ENCODE results near the gene PCGF5.
"Not testable (repeated sequence)": the region's sequence is repeated elsewhere in the genome, so short reads cannot be mapped to it uniquely, and the experiment has no call there.

Gene PCGF5

DNA sequence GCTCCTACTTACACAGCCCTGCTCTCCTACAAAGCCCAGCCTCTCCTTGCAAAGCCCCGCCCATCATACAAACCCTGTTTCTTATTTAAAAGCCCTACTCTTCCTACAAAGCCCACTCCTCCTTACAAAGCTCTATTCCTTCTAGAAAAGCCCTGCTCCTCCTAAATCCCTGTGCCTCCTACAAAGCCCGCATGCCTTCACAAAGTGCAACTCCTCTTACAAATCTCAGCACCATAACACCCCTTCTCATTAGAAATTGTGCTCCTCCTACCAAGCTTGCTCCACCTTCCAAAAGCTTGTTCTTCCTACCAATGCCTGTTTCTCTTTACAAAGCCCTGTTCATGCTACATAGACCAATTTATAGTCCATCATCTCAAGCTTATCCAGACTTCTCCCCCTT is 66.1 kb downstream of the PCGF5 start:
- no peak for DNase-seq (ENCODE audit: low read depth in 3 of 3)

GRCh38 chr10:91287276-91287675 is 66.8 kb downstream of the PCGF5 start:
- DNase-seq (ENCODE audit: low read depth in 3 of 3), result no peak

DNA sequence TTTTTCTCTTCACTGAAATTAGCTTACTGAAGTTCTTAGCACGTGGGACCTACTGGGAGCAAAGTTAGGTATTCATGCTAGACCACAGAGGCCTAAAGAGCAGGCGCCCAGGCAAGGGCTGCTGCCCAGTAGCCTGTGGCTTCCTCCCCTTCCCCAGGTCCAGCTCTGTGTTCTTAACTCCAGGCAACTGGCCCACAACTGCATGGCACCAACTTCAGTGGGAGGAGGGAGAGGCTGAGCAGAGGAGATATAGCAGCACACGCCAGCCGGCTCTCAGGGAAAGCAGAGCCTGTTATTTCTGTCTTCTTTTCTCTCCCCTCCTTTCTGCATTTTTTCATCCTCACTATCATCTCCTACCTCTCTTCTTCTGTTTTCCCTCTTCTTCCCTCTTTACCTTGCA is 67.4 kb downstream of the PCGF5 start:
- DNase-seq (ENCODE audit: low read depth in 3 of 3), result no peak

GRCh38 chr10:91289305-91289704 is 68.8 kb downstream of the PCGF5 start:
- no peak for DNase-seq (ENCODE audit: low read depth in 3 of 3)

DNA sequence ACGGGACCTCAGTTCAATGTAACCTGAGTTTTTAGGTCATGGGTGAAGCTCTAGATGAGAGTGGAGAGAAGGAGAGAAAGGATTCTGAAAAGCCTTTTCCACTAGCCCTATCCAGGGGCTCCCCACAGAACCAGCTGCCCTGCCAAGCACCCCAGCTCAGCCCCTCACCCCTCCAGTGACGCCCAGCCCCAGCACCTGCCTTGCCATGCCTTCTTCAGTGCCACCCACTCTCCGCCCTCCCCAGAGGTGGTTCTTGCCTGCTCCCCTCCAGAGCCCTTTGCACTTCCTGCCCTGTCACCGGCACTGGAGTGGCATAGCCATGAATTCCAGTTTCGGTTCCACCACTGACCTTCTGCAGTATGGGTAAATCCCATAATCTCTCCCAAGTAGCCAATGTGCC is 70.1 kb downstream of the PCGF5 start:
- DNase-seq (ENCODE audit: low read depth in 3 of 3), result no peak

- no peak for DNase-seq (ENCODE audit: low read depth in 3 of 3)
These were observed 73.9 kb downstream of the PCGF5 start for GRCh38 chr10:91294134-91294906.

DNA sequence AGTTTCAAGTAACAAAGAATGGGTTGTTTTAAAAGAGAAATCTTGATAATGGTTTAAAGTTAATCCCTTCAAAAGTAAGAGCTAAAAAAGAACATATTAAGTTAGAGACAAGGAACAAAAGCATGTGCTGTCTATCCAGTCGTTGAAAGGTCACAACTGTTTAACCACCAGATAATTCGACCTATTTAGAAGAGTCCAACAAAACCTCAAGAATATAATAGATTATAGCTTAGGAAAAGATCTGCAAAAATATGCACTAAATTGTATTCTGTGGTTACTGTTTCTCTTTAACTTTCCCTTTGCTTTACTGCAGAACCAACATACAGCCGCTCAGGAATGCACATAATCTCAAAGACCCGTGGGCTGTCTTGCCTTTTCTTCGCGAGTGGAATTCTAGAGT is 74.9 kb downstream of the PCGF5 start:
- DNase-seq (ENCODE audit: low read depth in 3 of 3), result no peak

GRCh38 chr10:91296471-91296870 is 76.0 kb downstream of the PCGF5 start:
- no peak for DNase-seq (ENCODE audit: low read depth in 3 of 3)

DNA sequence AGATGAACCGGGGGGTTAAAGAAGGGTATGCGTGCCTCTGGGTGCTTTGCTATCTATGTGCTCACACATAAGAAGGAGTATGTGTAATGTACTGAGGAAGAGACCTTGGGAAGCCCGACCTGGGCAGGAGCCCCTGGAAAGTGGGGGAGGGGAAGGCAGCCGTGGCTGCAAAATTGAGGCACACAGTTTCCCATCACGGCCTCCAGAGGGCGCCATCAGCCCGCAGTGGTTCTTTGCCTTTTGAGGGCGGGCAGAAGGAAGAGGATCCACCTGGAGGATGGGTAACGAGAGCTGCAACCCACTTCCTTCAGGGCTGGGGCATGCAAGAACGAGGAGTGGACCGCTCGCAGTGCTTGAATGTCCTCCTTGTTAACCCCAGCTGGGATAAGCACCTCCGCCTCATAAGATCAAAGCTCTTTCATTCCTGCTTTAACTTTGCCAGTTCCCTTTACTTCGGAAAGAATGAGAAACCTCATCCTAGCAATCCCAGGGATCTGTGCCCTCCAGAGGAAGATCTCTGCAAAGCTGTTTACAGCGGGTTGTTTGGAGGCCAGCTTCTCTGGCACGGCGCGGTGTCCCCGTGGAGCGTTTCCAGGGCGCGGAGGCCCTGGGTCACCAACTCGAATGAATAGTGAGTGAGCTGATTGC is 77.9 kb downstream of the PCGF5 start:
- DNase-seq (ENCODE audit: low read depth in 3 of 3), result peak; percentile 66 to 76 (median 72)

DNA sequence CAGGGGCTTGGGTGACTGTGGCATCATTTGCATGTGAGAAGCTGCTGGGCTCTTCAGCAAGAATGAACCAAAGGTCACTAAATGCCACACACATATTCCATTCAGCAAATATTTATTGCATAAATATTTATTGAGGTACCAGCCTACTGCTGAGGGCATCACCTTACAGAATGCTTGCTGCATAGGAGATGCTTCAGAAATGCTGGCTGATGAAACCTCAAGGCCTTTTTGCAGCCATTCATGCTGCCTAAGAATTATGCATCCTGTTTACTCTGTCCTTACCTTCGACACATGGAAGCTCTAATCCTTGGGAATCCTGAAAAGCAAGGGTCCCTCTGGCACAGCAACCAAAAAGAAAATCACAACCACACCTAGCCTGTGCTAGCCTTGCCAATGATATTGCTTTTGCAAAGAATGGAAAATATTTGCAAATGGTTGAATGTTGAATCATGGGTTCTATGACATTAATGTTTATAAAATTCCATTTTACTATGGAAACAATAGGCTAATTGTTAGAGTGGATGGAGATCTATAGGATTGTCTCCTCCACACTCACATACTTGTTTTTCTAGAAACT is 79.6 kb downstream of the PCGF5 start:
- no peak for DNase-seq (ENCODE audit: low read depth in 3 of 3)

DNA sequence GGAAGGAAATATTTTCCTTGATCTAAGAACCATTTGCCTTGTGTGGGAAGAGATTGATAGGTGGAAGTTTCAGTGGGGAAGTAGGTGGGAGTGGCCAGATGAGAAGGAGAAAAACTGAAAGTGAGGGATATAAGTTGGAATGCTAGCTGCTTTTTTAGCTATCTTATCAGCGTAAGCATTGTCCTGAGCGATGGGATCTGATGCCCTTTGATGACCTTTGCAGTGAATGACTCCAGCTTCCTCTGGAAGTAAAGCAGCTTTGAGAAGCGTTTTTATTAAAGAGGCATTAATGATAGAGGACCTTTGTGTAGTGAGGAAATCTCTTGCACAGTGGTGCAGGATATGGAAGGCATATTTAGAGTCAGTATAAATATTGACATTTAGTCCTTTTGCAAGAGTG is 82.5 kb downstream of the PCGF5 start:
- not testable (repeated sequence) for DNase-seq (ENCODE audit: low read depth in 3 of 3)

GRCh38 chr10:91305979-91306378 is 85.5 kb downstream of the PCGF5 start:
- DNase-seq (ENCODE audit: low read depth in 3 of 3), result not testable (repeated sequence)

GRCh38 chr10:91307489-91307888 is 87.0 kb downstream of the PCGF5 start:
- no peak for DNase-seq (ENCODE audit: low read depth in 3 of 3)

DNA sequence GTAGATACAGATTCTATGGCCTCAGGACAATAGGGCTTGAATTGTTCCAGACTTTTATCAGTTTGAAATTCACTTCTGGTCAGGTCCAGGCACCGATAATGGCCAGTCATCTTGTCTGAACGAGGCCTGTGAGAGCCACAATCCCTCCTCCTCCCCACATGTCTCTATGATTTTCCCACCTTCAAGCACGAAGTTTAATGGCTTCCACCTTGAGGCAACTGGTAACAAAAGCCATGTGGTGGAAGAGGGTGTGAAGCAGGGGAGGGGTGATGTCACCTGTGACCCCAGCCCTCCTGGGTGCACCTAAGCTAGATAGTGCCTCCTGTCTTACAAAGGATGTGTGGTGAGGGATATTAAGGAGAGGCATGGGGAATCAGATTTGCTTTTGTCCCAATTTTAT is 89.2 kb downstream of the PCGF5 start:
- DNase-seq (ENCODE audit: low read depth in 3 of 3), result no peak

DNA sequence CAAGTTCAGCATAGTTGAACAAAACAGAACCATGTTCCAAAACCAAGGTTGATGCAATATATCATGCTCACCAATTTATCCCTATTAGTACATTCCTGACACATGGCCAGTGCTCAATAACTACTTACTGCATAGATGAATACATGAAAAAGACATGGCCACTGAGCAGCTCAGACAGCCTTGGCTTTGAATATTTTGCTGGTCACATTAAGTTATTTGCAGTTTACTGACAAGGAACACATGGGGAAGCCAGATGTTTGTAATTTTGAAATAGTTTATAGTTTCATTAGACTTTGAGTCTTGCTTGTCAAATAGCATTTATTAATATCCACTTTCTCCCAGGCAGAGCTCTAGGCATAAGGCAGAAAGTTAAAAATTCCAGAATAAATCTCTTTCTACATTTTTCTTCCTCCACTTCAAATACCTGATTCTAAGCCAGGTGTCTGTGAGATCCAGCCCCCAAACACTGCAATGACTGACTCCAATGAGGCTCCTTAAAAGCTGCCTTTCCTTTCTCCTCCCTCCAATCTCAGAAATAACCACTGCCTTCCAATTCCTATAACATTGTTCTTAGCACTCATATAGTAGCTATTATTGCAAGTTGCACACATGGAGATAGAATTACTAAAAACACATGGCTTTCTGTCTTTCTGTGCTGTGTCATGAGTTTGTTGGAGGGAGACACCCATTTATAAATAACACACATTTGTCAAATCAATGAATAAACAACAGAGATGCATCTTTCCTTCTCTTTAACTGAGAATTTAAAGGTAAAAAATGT is 91.3 kb downstream of the PCGF5 start:
- DNase-seq (ENCODE audit: low read depth in 3 of 3), result no peak

GRCh38 chr10:91312382-91312733 is 91.9 kb downstream of the PCGF5 start:
- no peak for DNase-seq (ENCODE audit: low read depth in 3 of 3)

- DNase-seq (ENCODE audit: low read depth in 3 of 3), result no peak
These were observed 93.5 kb downstream of the PCGF5 start for GRCh38 chr10:91313796-91314485.

GRCh38 chr10:91316486-91316885 is 96.0 kb downstream of the PCGF5 start:
- DNase-seq (ENCODE audit: low read depth in 3 of 3), result no peak

DNA sequence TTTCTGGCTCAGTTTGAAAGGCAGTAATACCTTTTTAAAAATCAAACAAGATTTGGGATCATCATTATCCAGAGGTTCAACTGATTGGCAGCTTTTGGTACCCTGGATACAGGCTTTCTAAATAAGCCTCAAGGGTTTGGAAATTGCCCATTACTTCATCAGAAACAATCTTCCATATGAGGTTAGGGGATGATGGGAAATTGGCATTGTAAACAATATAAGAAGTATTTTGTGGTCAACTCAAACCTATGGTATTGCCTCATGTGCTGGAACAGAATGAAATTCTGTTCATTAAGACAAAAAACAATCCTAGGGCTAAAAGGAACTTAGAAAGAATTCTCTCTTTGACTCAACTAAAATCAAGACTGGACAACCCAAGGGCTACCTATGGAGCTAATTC is 97.1 kb downstream of the PCGF5 start:
- no peak for DNase-seq (ENCODE audit: low read depth in 3 of 3)

GRCh38 chr10:91319336-91319735 is 98.9 kb downstream of the PCGF5 start:
- no peak for DNase-seq (ENCODE audit: low read depth in 3 of 3)

DNA sequence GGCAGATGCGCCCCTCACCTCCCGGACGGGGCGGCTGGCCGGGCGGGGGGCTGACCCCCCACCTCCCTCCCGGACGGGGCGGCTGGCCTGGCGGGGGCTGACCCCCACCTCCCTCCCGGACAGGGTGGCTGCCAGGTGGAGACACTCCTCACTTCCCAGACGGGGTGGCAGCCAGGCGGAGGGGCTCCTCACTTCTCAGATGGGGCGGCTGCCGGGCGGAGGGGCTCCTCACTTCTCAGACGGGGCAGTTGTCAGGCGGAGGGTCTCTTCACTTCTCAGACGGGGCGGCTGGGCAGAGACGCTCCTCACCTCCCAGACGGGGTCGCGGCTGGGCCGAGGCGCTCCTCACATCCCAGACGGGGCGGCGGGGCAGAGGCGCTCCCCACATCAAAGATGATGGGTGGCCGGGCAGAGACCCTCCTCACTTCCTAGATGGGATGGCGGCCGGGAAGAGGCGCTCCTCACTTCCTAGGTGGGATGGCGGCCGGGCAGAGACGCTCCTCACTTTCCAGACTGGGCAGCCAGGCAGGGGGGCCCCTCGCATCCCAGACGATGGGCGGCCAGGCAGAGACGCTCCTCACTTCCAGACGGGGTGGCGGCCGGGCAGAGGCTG is 102.9 kb downstream of the PCGF5 start:
- DNase-seq (ENCODE audit: low read depth in 3 of 3), result not testable (repeated sequence)
